ENCODE results near the gene ZNF180.

- TF ChIP-seq POLR2A (IDR thresholded peaks at IDR 0.05) (no peak), CTCF (IDR thresholded peaks at IDR 0.05) (no peak)
These were observed 39.0 kb upstream of the ZNF180 start for GRCh38 chr19:44539236-44539826.
